Measurements from ENCODE around the gene CSTF1. TPM values are rescaled to one million over a fixed set of nuclear protein-coding genes. Genes with fewer than 3 reads are reported as not detected.

Gene CSTF1
- total and polyA plus RNA-seq, 8 donors = 4.5 to 17.5 (median 14.2) TPM

- H3K36me3 ChIP-seq = no peaks in the 10 kb centered on the region
- H3K9me3 ChIP-seq = no peaks in the 10 kb centered on the region
- H3K4me1 ChIP-seq = no peaks in the 10 kb centered on the region
- intact Hi-C loops (cut with DNase I) = no loop called here
- ATAC-seq (no peak), DNase-seq (no peak), FAIRE-seq (no peak)
- no peak overlapping the region for H3K4me3 ChIP-seq
- 39 to 48% methylated on average over 4 of the region's 4 CpGs for WGBS, 2 donors
- TF ChIP-seq, protein P1, sequence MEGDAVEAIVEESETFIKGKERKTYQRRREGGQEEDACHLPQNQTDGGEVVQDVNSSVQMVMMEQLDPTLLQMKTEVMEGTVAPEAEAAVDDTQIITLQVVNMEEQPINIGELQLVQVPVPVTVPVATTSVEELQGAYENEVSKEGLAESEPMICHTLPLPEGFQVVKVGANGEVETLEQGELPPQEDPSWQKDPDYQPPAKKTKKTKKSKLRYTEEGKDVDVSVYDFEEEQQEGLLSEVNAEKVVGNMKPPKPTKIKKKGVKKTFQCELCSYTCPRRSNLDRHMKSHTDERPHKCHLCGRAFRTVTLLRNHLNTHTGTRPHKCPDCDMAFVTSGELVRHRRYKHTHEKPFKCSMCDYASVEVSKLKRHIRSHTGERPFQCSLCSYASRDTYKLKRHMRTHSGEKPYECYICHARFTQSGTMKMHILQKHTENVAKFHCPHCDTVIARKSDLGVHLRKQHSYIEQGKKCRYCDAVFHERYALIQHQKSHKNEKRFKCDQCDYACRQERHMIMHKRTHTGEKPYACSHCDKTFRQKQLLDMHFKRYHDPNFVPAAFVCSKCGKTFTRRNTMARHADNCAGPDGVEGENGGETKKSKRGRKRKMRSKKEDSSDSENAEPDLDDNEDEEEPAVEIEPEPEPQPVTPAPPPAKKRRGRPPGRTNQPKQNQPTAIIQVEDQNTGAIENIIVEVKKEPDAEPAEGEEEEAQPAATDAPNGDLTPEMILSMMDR (IDR thresholded peaks at IDR 0.05) = no peak
- H3K27me3 ChIP-seq = no peaks in the 10 kb centered on the region
- H3K27ac ChIP-seq = no peak overlapping the region
Measured at GRCh38 chr20:56429941-56430340, 37.5 kb downstream of the CSTF1 start.

DNA sequence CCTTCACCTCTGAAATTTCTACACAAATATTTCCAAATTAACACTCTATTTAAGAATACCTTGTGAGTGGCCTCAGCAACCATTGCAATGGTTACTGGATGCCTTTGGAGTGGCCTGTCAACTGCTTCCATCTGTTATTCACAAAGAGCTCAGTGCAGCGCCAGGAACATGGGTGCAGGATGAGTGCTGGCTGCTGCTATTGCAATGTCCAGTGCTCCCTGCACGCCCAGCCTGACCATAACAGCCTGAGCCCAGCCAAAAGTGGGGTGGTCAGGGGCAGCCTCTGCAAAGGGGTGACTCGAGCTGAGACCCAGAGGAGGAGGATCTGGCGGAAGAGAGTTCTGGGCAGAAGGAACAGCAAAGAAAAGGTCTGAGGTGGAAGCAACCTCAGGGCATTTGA lies 38.0 kb downstream of the CSTF1 start:
- ATAC-seq = no peak
- no peak for FAIRE-seq

DNA sequence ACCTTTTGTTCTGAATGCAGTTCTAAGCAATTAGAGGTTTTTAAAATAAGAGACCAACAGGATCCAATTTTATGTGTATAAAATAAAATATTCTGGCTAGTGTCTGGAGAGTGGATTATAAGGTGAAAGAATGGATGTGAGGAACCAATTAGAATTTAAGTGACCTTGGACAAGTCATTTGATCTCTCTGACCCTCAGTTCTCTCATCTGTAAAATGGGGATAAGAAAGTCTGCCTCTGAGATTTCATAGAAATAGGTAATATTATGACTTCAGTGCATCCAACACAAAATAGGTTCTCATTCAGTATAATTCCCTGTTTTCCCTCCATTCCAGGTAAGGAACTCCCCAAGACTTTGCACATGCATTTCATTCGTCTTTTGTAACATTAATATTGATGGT lies 38.5 kb downstream of the CSTF1 start:
- no peak for ATAC-seq

More for the DNA sequence above, 38.0 kb downstream of the CSTF1 start:
- no peaks in the 10 kb centered on the region for H3K4me1 ChIP-seq
- H3K9me3 ChIP-seq = no peaks in the 10 kb centered on the region
- no peaks in the 10 kb centered on the region for H3K27me3 ChIP-seq
- H3K27ac ChIP-seq = no peak overlapping the region
- intact Hi-C loops (cut with DNase I) = no loop called here
- H3K36me3 ChIP-seq = no peaks in the 10 kb centered on the region
- no peak for DNase-seq
- no peak overlapping the region for H3K4me3 ChIP-seq
- 57 to 59% methylated on average over 4 of the region's 4 CpGs for WGBS, 2 donors
- TF ChIP-seq, protein P1 (IDR thresholded peaks at IDR 0.05) = no peak

DNA sequence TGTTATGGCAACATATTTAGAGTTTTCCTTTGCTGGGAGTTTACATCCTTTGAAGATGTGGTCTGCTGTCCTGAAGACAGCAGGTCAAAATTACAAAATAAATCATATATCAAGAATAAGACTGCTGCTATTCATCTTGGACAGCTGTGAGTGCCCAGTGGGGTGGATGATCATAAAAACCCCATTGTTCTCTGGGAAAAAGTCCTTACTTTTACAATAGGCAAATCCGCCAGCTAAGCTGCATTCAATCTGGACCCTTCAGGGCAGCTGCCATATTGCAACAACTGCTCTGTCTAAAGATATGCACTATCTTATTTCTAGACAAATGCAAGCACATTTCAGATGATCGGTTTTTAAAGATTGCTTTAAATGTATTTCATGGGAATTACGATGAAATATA lies 39.0 kb downstream of the CSTF1 start:
- WGBS, 2 donors = 70 to 80% methylated on average over 3 of the region's 3 CpGs
- DNase-seq (no peak), ATAC-seq (no peak), FAIRE-seq (no peak)
- Histone ChIP-seq H3K27ac (no peak overlapping the region), H3K9me3 (no peaks in the 10 kb centered on the region), H3K27me3 (no peaks in the 10 kb centered on the region), H3K4me1 (no peaks in the 10 kb centered on the region), H3K36me3 (no peaks in the 10 kb centered on the region), H3K4me3 (no peak overlapping the region)
- TF ChIP-seq, protein P1 (IDR thresholded peaks at IDR 0.05) = no peak
- intact Hi-C loops (cut with DNase I) = no loop called here

More for the DNA sequence above, 38.5 kb downstream of the CSTF1 start:
- TF ChIP-seq, protein P1 (IDR thresholded peaks at IDR 0.05) = no peak
- Histone ChIP-seq H3K9me3 (no peaks in the 10 kb centered on the region), H3K27ac (no peak overlapping the region), H3K4me3 (no peak overlapping the region), H3K36me3 (no peaks in the 10 kb centered on the region), H3K27me3 (no peaks in the 10 kb centered on the region), H3K4me1 (no peaks in the 10 kb centered on the region)
- FAIRE-seq = no peak
- WGBS, 2 donors = 59 to 68% methylated on average over 1 of the region's 1 CpG
- intact Hi-C loops (cut with DNase I) = no loop called here
- no peak for DNase-seq

DNA sequence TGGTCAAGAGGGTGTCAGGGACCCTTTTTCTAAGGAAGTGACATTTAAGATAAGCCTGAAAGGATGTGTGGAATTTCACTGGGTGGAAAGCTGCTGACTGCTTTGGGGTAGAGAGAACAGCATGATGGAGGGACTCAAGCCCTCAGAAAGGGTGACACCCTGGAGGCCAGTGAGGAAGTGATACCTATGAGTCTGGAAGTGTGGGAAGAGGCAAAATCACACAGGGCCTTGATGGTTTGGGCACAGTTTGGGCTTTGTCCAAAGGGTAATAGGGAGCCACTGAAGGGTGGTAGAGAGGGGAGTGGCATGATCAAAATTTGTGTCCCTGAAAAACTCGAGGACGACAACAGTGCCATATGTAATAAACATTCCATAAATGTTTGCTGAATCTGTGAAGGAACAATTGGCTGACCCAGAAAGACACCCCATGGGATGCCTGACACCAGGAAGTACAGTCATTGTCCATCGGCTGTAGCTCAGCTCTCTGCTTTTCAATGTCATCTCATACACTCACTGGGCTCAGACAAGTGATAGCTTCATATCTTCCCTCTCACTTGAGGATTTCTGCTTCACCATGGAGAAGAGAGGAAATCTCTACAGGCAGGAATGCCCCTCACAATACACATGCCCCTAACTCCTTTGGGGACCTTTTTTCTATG lies 40.9 kb downstream of the CSTF1 start:
- no peak overlapping the region for H3K27ac ChIP-seq
- no peaks in the 10 kb centered on the region for H3K9me3 ChIP-seq
- no peaks in the 10 kb centered on the region for H3K36me3 ChIP-seq
- ATAC-seq = no peak
- TF ChIP-seq, protein P1 (IDR thresholded peaks at IDR 0.05) = no peak
- H3K4me1 ChIP-seq = no peaks in the 10 kb centered on the region
- H3K4me3 ChIP-seq = no peak overlapping the region
- intact Hi-C loops (cut with DNase I) = no loop called here
- 49 to 67% methylated on average over 3 of the region's 3 CpGs for WGBS, 2 donors
- no peak for FAIRE-seq
- peak in 1 of 6 donors; percentile 4 for DNase-seq
- H3K27me3 ChIP-seq = no peaks in the 10 kb centered on the region
